Common myeloid progenitor, CD34-positive (primary cell): ENCODE results near the gene KSR2.
A peak's percentile ranks its signal among the peaks of the same experiment; 100 is the strongest.

Experiments
- CTCF ChIA-PET: fragments of 350-600 bp; sonication (Branson Sonifier 250); formaldehyde crosslinking; loops from one replicate; lab custom pipeline; 2021; ENCODE audit warnings: antibody characterized with exemption; lab: Charles Lee
- POLR2A ChIA-PET: fragments of 350-600 bp; sonication (Branson Sonifier 250); formaldehyde crosslinking; loops from one replicate; lab custom pipeline; 2021; ENCODE audit warnings: antibody characterized with exemption; lab: Charles Lee
- DNase-seq, 3 donors: peaks; one replicate each; pipeline versions ENCODE4 v3.0.0 to v3.0.0-alpha.2; 2013
- H3K27ac ChIP-seq, 2 experiments: 1 replicate in 1 of 2; 2 replicates in 1 of 2; pipeline ENCODE4 v1.7.0; 2013; ENCODE audit warnings: inconsistent platforms in 2 of 2, low read length in 2 of 2, mild to moderate bottlenecking in 2 of 2, low read depth in 1 of 2, moderate library complexity in 1 of 2; ENCODE audit not compliant: severe bottlenecking in 2 of 2, insufficient read depth in 1 of 2, poor library complexity in 1 of 2
- H3K27me3 ChIP-seq, 5 experiments: replicated peaks in 2 of 5; 1 replicate in 3 of 5; 2 replicates in 2 of 5; pipeline versions ENCODE4 v1.6.1 to v1.7.0; 2013; ENCODE audit warnings: low read length in 4 of 5, mild to moderate bottlenecking in 2 of 5, moderate library complexity in 2 of 5, inconsistent platforms in 1 of 5; ENCODE audit not compliant: insufficient read depth in 5 of 5, control insufficient read depth in 4 of 5
- H3K36me3 ChIP-seq, 4 experiments: 1 replicate in 2 of 4; 2 replicates in 2 of 4; pipeline versions ENCODE4 v1.6.1 to v1.7.0; 2013; ENCODE audit warnings: low read length in 3 of 4, control low read depth in 1 of 4, mild to moderate bottlenecking in 1 of 4; ENCODE audit not compliant: control insufficient read depth in 4 of 4, insufficient read depth in 4 of 4
- H3K4me1 ChIP-seq, 4 experiments: 1 replicate in 3 of 4; 2 replicates in 1 of 4; pipeline versions ENCODE4 v1.6.1 to v1.7.1; 2013; ENCODE audit warnings: low read length in 3 of 4, mild to moderate bottlenecking in 3 of 4, control low read depth in 1 of 4, inconsistent platforms in 1 of 4, moderate library complexity in 1 of 4; ENCODE audit not compliant: control insufficient read depth in 4 of 4, insufficient read depth in 4 of 4; ENCODE audit errors: control extremely low read depth in 1 of 4
- H3K4me3 ChIP-seq, 7 experiments: 1 replicate in 4 of 7; 2 replicates in 3 of 7; pipeline versions ENCODE4 v1.5.1 to v1.7.0; 2013; ENCODE audit warnings: mild to moderate bottlenecking in 7 of 7, low read length in 6 of 7, moderate library complexity in 6 of 7, inconsistent platforms in 2 of 7, low read depth in 2 of 7, control low read depth in 1 of 7; ENCODE audit not compliant: insufficient read depth in 4 of 7, control insufficient read depth in 1 of 7; ENCODE audit errors: extremely low read depth in 1 of 7
- H3K9me3 ChIP-seq, 5 experiments: 1 replicate in 4 of 5; 2 replicates in 1 of 5; pipeline versions ENCODE4 v1.6.1 to v1.7.1; 2013; ENCODE audit warnings: low read length in 4 of 5, mild to moderate bottlenecking in 2 of 5, inconsistent platforms in 1 of 5, low read depth in 1 of 5, moderate library complexity in 1 of 5; ENCODE audit not compliant: control insufficient read depth in 4 of 5, insufficient read depth in 2 of 5; ENCODE audit errors: control extremely low read depth in 1 of 5
- WGBS: methylation state at CpG from one replicate; pipeline ENCODE4 v1.1.5; 2013; ENCODE audit not compliant: insufficient coverage; 5-methylcytosine and 5-hydroxymethylcytosine counted together

KSR2 gene

DNA sequence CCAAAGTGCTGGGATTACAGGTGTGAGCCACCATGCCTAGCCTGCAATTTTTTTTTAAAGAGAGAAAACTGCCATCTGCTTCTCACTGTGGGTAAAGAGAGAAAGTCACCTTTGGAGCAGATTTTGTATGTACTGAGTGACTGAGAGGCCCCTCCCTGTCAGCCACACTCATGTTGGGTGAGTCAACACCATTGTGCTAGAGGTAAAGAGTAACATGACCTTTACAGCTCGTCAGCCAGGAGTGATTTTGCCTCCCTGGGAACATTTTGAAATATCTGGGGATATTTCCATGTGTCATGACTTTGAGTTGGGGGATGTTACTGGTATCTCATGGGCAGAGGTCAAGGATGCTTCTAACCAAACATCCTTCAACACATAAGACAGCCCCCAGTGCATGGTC, 115.2 kb downstream of the KSR2 start:
- Histone ChIP-seq H3K27ac (no peak overlapping the region), H3K27me3 (peaks cover 0 to 7% (median 0%) of the 10 kb centered on the region in 5 experiments), H3K4me1 (no peaks in the 10 kb centered on the region), H3K9me3 (peaks cover 0 to 7% (median 3%) of the 10 kb centered on the region in 5 experiments), H3K36me3 (no peaks in the 10 kb centered on the region), H3K4me3 (no peak overlapping the region)
- WGBS = no CpG with 5 or more reads among the region's 1 CpG
- ChIA-PET POLR2A (no interaction called here), CTCF (interaction anchor here (1.1 kb wide), 1 partner anchor 22 kb away, joined by 3 read pairs; no protein-coding TSS in a partner anchor)
- no peak for DNase-seq

DNA sequence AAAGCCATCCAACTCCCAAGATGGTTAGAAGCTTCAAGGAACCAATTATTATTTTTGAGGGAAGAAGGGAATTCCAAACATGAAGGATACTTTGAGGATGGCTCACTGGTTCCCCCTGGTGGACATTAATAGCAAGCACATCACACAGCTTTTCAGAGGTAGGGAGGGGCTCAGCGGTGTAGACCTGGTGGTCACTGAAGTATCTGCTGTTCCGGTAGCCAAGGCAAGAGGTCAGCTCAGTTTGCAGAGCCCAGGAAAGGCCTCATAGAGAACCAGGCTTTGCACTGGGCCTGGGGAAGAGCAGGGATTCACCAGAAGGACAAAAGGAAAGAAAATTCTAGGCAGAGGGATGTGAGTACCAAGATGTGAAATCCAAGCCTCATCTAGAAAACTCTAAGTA, 118.7 kb downstream of the KSR2 start:
- Histone ChIP-seq H3K4me1 (no peaks in the 10 kb centered on the region), H3K4me3 (no peak overlapping the region), H3K36me3 (no peaks in the 10 kb centered on the region), H3K9me3 (peaks cover 0 to 7% (median 3%) of the 10 kb centered on the region in 5 experiments), H3K27ac (no peak overlapping the region), H3K27me3 (peaks cover 0 to 29% (median 3%) of the 10 kb centered on the region in 5 experiments)
- CTCF ChIA-PET = interaction anchor here (1.2 to 5.0 kb wide), 5 partner anchors 7 to 24 kb away, joined by 3 to 32 read pairs (median 3); no protein-coding TSS in a partner anchor
- POLR2A ChIA-PET = no interaction called here
- WGBS = 0% methylated on average over 2 of the region's 2 CpGs
- peak; percentile 18 to 35 (median 30) for DNase-seq

DNA sequence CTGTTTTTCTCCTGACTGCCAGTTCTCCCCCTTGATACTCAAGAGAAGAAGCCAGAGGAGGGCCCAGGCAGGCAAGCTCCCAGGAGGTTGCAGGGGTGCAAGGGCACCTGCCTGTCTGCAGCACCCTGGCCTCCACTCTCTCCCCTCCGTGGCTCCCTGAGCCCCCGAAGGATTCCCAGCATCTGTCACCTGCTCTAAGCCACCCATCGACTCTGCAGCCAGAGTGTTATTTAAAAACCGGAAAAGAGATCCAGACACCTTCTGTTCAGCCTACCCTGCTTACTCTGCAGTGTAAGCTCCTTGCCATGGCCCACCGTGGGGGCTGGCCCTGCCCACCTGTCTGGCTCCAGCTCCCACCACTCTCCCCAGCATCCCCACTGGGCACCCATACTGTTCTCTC, 121.4 kb downstream of the KSR2 start:
- 58% methylated on average over 5 of the region's 5 CpGs for WGBS
- CTCF ChIA-PET = interaction anchor here (5.0 kb wide), 1 partner anchor 10 kb away, joined by 32 read pairs; no protein-coding TSS in a partner anchor
- H3K4me3 ChIP-seq = no peak overlapping the region
- no peaks in the 10 kb centered on the region for H3K9me3 ChIP-seq
- no peak overlapping the region for H3K27ac ChIP-seq
- no peaks in the 10 kb centered on the region for H3K36me3 ChIP-seq
- DNase-seq = no peak
- POLR2A ChIA-PET = no interaction called here
- no peaks in the 10 kb centered on the region for H3K4me1 ChIP-seq
- H3K27me3 ChIP-seq = peaks cover 0 to 32% (median 6%) of the 10 kb centered on the region in 5 experiments

GRCh38 chr12:117845271-117845904, 123.4 kb downstream of the KSR2 start:
- H3K27me3 ChIP-seq = peaks cover 0 to 32% (median 9%) of the 10 kb centered on the region in 5 experiments
- no peak overlapping the region for H3K27ac ChIP-seq
- CTCF ChIA-PET = interaction anchor here (1.5 kb wide), 1 partner anchor 16 kb away, joined by 3 read pairs; no protein-coding TSS in a partner anchor
- POLR2A ChIA-PET = no interaction called here
- no peak overlapping the region for H3K4me3 ChIP-seq
- DNase-seq = no peak
- no peaks in the 10 kb centered on the region for H3K4me1 ChIP-seq
- 79% methylated on average over 5 of the region's 7 CpGs for WGBS
- H3K36me3 ChIP-seq = no peaks in the 10 kb centered on the region
- H3K9me3 ChIP-seq = no peaks in the 10 kb centered on the region

- DNase-seq = no peak
- no peak overlapping the region for H3K27ac ChIP-seq
- no peaks in the 10 kb centered on the region for H3K9me3 ChIP-seq
- no peaks in the 10 kb centered on the region for H3K36me3 ChIP-seq
- POLR2A ChIA-PET = no interaction called here
- WGBS = no CpG with 5 or more reads among the region's 1 CpG
- CTCF ChIA-PET = interaction anchor here (1.2 to 1.5 kb wide), 3 partner anchors 11 to 31 kb away, joined by 3 read pairs; no protein-coding TSS in a partner anchor
- H3K4me1 ChIP-seq = no peaks in the 10 kb centered on the region
- peaks cover 0 to 32% (median 9%) of the 10 kb centered on the region in 5 experiments for H3K27me3 ChIP-seq
- H3K4me3 ChIP-seq = no peak overlapping the region
Observed at GRCh38 chr12:117844114-117844830, 124.5 kb downstream of the KSR2 start.

- H3K4me1 ChIP-seq = no peaks in the 10 kb centered on the region
- DNase-seq = no peak
- ChIA-PET POLR2A (no interaction called here), CTCF (no interaction called here)
- no peaks in the 10 kb centered on the region for H3K36me3 ChIP-seq
- no peak overlapping the region for H3K27ac ChIP-seq
- no peaks in the 10 kb centered on the region for H3K9me3 ChIP-seq
- H3K4me3 ChIP-seq = no peak overlapping the region
- 54% methylated on average over 3 of the region's 4 CpGs for WGBS
- H3K27me3 ChIP-seq = peaks cover 0 to 31% (median 6%) of the 10 kb centered on the region in 5 experiments
Observed at GRCh38 chr12:117842630-117843029, 126.2 kb downstream of the KSR2 start.

- CTCF ChIA-PET = interaction anchor here (1.8 kb wide), 1 partner anchor 474 kb away, joined by 6 read pairs; no protein-coding TSS in a partner anchor
- H3K27me3 ChIP-seq = peaks cover 0 to 27% (median 6%) of the 10 kb centered on the region in 5 experiments
- no peaks in the 10 kb centered on the region for H3K4me1 ChIP-seq
- DNase-seq = no peak
- 100% methylated on average over 2 of the region's 2 CpGs for WGBS
- no peaks in the 10 kb centered on the region for H3K9me3 ChIP-seq
- H3K27ac ChIP-seq = no peak overlapping the region
- POLR2A ChIA-PET = no interaction called here
- H3K36me3 ChIP-seq = no peaks in the 10 kb centered on the region
- no peak overlapping the region for H3K4me3 ChIP-seq
Observed at GRCh38 chr12:117842220-117842619, 126.6 kb downstream of the KSR2 start.
